Colonic mucosa (tissue), 4 donors: Measurements from ENCODE around the gene KCNIP2. TPM values are rescaled to one million over a fixed set of nuclear protein-coding genes. Genes with fewer than 3 reads are reported as not detected.

ENCODE experiments used
- DNase-seq: peaks from one replicate; pipeline ENCODE4 v3.0.0-alpha.2; 2020
- H3K27ac ChIP-seq: fragments of 200-600 bp; one replicate; pipeline ENCODE4 v1.8.0; 2021
- H3K27me3 ChIP-seq: fragments of 200-600 bp; one replicate; pipeline ENCODE4 v1.8.0; 2021
- H3K36me3 ChIP-seq: fragments of 200-600 bp; one replicate; pipeline ENCODE4 v1.8.0; 2021
- H3K4me1 ChIP-seq: fragments of 200-600 bp; one replicate; pipeline ENCODE4 v1.8.0; 2021; ENCODE audit warnings: mild to moderate bottlenecking
- H3K4me3 ChIP-seq: fragments of 200-600 bp; one replicate; pipeline ENCODE4 v1.8.0; 2021
- H3K9ac ChIP-seq, 2 donors: one replicate each; pipeline ENCODE4 v1.7.0; 2013; ENCODE audit warnings: control low read depth in 2 of 2, low read depth in 2 of 2, low read length in 2 of 2
- H3K9me3 ChIP-seq: fragments of 200-600 bp; one replicate; pipeline ENCODE4 v1.8.0; 2021
- intact Hi-C: fragments of 100-400 bp; cut with DNase I; formaldehyde crosslinking; loops from one replicate; pipeline ENCODE4 v1.14.1; 2022
- total RNA-seq, 2 donors: library from RNA; stranded (reverse); fragmentation: NEBNext Ultra II Directional in 1 of 2; extraction: Animal tissue kit (Norgen Biotek cat#: 25700) in 1 of 2; gene quantifications; one replicate each; pipeline ENCODE4 v1.2.1, GENCODE V29; 2021
- TF ChIP-seq, protein P1 (sequence below): fragments of 200-600 bp; IDR thresholded peaks from one replicate; pipeline ENCODE4 v1.8.0; 2022; ENCODE audit warnings: antibody characterized with exemption, mild to moderate bottlenecking
- donor health status: healthy.
- donor health status: DM: no; HTN: no; CAD: no.
- donor health status: DM: no; HTN: no; CAD: no.

KCNIP2 gene
- total RNA-seq, 2 donors from 2014 or later = 1.5 to 2.8 TPM

DNA sequence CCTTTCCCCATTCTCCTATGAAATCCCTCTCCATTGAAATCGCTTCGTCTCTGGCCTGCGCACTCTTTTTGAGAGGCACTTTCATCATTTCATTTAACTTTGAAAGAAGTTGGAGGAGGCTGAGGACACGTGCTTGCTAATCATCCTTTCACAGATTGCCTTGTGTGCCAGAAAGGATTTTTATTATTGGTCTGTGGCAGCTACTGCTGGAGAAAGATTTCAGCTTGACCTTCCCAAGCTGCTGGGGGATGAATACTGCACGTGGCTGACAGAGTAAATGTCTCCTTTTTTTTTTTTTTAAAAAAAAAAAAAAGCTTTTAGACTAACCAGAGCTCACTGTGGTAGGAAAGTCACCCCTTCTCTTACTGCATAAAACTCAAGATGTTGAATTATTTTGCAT is 44.2 kb upstream of the KCNIP2 start:
- Histone ChIP-seq H3K36me3 (no peaks in the 10 kb centered on the region), H3K27me3 (no peaks in the 10 kb centered on the region), H3K27ac (no peak overlapping the region), H3K9ac (no peak overlapping the region), H3K4me1 (no peaks in the 10 kb centered on the region), H3K9me3 (no peaks in the 10 kb centered on the region), H3K4me3 (no peak overlapping the region)
- no peak for DNase-seq
- TF ChIP-seq, protein P1, sequence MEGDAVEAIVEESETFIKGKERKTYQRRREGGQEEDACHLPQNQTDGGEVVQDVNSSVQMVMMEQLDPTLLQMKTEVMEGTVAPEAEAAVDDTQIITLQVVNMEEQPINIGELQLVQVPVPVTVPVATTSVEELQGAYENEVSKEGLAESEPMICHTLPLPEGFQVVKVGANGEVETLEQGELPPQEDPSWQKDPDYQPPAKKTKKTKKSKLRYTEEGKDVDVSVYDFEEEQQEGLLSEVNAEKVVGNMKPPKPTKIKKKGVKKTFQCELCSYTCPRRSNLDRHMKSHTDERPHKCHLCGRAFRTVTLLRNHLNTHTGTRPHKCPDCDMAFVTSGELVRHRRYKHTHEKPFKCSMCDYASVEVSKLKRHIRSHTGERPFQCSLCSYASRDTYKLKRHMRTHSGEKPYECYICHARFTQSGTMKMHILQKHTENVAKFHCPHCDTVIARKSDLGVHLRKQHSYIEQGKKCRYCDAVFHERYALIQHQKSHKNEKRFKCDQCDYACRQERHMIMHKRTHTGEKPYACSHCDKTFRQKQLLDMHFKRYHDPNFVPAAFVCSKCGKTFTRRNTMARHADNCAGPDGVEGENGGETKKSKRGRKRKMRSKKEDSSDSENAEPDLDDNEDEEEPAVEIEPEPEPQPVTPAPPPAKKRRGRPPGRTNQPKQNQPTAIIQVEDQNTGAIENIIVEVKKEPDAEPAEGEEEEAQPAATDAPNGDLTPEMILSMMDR = no peak
- intact Hi-C loops = loop anchor here (2.0 kb wide), 1 partner anchor 123 kb away; no protein-coding TSS in a partner anchor

DNA sequence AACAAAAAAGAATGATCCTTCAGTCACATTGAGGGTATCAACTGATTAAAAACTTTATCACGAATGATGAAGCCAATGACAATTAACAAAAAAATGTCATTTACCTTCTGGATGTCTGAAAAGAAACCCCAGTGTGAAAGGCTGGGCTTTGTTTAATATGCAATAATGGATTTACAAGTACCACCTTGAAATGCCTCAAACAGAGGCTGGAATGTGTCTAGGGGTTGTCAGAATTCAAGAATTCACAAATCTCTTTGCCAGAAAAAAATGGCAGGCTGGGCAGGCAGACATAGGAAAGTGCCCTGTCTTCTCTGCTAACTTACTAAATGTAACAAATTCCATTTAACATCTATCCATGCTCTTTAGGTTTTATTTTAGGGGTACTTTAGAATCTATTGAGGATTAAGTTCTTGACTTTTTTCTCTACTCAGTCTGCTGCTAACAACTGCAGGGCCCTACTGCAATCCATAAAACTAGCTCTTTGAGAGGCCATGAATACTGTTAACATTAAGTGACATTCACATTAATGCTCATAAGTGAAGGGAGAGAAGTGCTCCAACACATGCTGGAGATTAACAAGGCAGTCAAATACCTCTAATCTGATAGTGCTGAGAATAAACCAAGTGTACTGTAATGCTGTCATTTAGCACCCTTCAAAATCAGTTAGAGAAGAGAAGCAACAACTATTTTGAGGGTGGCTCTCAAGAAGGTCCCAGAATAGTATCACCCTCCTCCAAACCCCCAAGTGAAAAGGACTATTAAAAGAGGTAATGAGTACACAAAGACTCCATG is 43.1 kb upstream of the KCNIP2 start:
- no peaks in the 10 kb centered on the region for H3K4me1 ChIP-seq
- intact Hi-C loops = no loop called here
- TF ChIP-seq, protein P1 = no peak
- H3K27ac ChIP-seq = no peak overlapping the region
- H3K9ac ChIP-seq = no peak overlapping the region
- H3K27me3 ChIP-seq = no peaks in the 10 kb centered on the region
- no peak overlapping the region for H3K4me3 ChIP-seq
- no peaks in the 10 kb centered on the region for H3K9me3 ChIP-seq
- no peak for DNase-seq
- H3K36me3 ChIP-seq = no peaks in the 10 kb centered on the region

DNA sequence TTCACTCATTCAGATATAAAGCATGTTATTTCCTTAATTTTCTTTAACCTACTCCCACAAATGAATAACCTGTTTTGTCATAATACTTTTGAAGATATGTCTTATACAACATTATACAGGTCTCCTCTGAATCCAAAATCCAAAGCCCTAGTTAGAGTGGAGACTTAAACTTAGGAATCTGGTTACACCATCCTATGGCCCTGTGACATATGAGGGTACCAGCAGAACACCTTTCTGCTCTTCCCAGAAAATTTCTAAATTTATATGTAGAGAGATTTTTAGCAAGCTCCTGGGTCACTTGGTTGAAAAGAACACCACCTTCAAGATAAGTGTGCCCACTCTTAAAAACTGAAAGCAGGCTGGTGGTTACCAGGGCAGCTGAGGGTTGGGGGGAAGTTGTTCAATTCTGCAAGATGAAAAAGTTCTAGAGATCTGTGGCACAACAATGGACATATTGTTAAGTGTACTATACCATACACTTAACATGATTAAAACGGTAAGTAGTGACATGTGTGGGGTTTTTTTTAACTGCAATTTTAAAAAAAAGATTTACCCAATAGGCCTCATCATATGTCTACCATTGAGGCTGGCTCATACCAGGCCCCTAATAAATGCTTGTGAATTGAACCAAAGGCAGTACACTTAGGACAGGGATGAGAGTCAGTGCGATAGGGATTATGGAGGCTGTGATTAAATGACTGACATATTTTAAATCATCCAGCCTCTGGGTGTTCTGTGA is 37.6 kb upstream of the KCNIP2 start:
- TF ChIP-seq, protein P1 = no peak
- intact Hi-C loops = no loop called here
- H3K4me3 ChIP-seq = no peak overlapping the region

DNA sequence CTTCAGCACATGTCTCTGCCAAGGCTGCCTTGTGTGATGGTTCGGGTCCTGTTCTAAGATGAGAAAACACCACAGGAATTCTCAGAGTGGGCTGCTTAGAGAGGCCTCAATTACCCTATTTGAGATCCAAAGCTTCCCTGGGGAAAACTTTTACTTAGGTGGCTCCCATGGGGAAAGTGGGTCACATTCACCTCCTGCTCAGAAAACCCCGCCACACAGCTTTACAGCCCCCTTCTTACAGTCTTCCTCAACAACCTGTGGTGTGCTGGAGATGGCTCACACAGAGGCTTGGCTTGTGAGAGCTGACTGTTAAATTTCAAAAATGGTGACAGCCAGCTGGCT is 36.6 kb upstream of the KCNIP2 start:
- Histone ChIP-seq H3K27me3 (no peaks in the 10 kb centered on the region), H3K36me3 (no peaks in the 10 kb centered on the region), H3K4me1 (no peaks in the 10 kb centered on the region), H3K9me3 (no peaks in the 10 kb centered on the region), H3K4me3 (no peak overlapping the region), H3K9ac (no peak overlapping the region), H3K27ac (no peak overlapping the region)
- DNase-seq = no peak
- TF ChIP-seq, protein P1 = no peak
- intact Hi-C loops = no loop called here

More for the DNA sequence above, 37.6 kb upstream of the KCNIP2 start:
- no peaks in the 10 kb centered on the region for H3K4me1 ChIP-seq
- no peaks in the 10 kb centered on the region for H3K27me3 ChIP-seq
- H3K9ac ChIP-seq = no peak overlapping the region
- no peak for DNase-seq
- no peaks in the 10 kb centered on the region for H3K36me3 ChIP-seq
- H3K9me3 ChIP-seq = no peaks in the 10 kb centered on the region
- H3K27ac ChIP-seq = no peak overlapping the region

DNA sequence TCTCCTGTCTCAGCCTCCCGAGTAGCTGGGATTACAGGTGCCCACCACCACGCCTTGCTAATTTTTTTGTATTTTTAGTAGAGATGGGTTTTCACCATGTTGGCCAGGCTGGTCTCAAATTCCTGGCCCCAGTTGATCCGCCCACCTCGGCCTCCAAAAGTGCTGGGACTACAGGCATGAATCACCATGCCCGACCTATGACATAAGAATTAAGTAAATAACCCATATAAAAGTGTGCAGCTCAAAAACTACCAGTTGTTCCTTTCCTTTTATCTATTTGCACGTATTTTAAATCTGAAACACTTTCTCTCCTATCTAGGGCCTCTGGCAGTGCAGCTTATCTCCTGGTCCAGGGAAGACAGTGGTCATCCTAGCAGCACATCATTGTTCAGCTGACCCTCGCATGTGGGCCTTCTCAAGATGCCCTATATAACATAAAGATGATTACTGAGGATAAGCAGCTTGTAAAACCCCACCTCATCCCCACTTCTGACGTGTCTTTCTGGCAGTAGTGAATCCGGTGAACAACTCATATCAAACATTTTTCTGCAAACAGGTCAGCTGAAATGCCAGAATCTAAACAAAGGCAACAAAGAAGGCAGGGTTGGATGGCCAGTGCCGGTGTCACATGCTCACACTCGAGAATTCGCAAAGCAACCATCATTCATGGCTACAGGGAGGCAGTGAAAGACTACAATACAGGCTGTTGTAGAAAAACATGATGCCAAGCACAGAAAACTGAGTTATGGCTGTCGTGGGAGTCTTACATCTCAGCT is 36.0 kb upstream of the KCNIP2 start:
- Histone ChIP-seq H3K4me3 (no peak overlapping the region), H3K36me3 (no peaks in the 10 kb centered on the region), H3K4me1 (no peaks in the 10 kb centered on the region), H3K9me3 (no peaks in the 10 kb centered on the region), H3K27ac (no peak overlapping the region), H3K9ac (no peak overlapping the region), H3K27me3 (no peaks in the 10 kb centered on the region)
- no peak for DNase-seq
- TF ChIP-seq, protein P1 = no peak
- intact Hi-C loops = no loop called here
